Glomerular visceral epithelial cell (primary cell): Measurements from ENCODE around the gene FNIP2.
"Not testable (repeated sequence)": the region's sequence is repeated elsewhere in the genome, so short reads cannot be mapped to it uniquely, and the experiment has no call there.

ENCODE experiments used
- DNase-seq: peaks from one replicate; pipeline ENCODE4 v3.0.0-alpha.2; 2016; ENCODE audit errors: extremely low spot score

The FNIP2 gene

GRCh38 chr4:158912806-158913205 lies 144.0 kb downstream of the FNIP2 start:
- DNase-seq = no peak

DNA sequence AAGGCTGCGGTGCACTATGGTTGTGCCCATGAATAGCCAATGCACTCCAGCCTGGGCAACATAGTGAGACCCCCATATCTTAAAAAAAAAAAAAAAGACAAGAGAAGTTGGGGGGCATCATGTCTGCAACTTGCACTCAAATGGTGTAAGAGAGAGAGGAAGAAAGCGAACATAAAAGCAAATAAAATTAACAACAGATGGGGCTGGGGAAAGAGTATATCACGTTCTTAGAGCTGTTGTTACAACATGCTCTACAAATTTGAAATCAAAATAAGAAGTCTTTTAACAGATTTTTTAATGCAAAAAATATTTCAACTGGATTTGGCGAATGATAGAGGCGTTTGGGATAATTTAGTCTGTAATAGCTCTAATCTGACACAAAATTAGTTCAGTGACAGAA lies 144.9 kb downstream of the FNIP2 start:
- no peak for DNase-seq

DNA sequence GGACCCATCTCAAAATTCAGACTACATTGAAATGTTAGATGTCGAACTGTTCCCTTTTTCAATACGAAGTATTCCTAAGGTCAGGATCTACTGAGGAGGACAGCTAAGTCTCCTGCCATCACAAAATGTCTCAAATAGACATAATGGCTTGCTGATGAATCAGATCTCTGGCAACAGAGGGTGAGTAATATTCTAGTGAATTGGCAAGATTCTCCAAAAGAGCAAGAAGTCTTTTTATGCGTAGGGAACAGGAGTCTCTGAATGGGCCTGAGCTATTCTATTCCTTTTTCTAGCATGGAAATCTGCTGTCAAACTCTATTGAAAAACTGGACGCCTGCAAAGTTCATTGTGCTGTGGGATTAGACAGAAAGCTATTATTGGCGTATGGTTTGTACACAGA lies 145.4 kb downstream of the FNIP2 start:
- peak; percentile 35 for DNase-seq

- DNase-seq = no peak
These were observed 146.9 kb downstream of the FNIP2 start for GRCh38 chr4:158915683-158916241.

DNA sequence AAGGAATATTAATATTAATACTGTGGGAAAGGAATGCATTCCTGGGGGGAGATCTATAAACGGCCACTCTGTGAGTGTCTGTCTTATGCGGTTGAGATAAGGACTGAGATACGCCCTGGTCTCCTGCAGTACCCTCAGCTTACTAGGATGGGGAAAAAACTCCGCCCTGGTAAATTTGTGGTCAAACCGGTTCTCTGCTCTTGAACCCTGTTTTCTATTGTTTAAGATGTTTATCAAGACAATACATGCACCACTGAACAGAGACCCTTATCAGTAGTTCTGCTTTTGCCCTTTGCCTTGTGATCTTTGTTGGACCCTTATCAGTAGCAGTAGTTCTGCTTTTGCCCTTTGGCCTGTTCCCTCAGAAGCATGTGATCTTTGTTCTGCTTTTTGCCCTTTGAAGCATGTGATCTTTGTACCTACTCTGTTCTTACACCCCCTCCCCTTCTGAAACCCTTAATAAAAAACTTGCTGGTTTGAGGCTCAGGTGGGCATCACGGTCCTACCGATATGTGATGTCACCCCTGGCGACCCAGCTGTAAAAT lies 151.7 kb downstream of the FNIP2 start:
- not testable (repeated sequence) for DNase-seq

- not testable (repeated sequence) for DNase-seq
These were observed 158.9 kb downstream of the FNIP2 start for GRCh38 chr4:158927774-158928173.

DNA sequence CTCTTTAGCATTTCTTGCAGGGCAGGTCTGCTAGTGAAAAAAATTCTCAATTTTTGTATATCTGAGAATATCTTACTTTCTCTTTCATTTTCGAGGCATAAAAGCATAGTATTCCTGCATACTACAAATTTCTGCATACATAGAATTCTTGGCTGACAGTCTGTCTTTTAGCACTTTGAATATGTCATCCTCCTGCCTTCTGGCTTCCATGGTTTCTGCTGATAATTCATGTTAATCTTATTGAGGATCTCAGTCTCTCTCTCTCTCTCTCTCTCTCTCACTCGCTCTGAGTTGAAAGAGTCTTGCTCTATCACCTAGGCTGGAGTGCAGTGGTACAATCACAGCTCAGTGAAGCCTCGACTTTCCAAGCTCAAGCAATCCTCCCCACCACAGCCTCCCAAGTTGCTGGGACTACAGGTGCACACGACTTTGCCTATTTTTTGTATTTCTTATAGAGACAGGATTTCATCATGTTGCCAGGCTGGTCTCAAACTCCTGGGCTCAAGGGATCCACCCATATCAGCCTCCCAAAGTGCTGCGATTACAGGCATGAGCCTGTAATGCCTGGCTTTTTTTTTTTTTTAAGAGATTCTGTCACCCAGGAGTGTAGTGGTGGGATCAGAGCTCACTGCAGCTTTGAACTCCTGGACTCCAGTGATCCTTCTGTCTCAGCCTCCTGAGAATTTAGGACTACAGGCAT lies 161.3 kb downstream of the FNIP2 start:
- DNase-seq = no peak

GRCh38 chr4:158930639-158930972 lies 161.8 kb downstream of the FNIP2 start:
- DNase-seq = no peak

DNA sequence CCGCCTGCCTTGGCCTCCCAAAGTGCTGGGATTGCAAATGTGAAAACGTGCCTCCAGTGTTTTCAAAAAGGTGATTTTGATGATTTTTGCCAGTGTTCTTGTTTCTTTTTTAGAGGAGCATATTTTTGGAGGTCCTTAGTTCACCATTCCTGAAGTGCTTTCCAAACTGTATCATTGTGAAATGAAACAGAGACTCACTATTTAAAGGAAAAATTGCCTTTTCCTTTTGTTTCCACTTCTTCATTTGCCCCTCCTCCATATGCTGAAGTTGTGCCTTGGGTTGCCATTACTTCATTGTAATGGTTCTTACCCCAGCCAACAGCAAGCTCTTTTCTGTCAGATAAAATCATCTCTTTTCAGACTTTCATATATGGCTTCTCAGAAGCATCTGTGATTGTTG lies 164.4 kb downstream of the FNIP2 start:
- no peak for DNase-seq

DNA sequence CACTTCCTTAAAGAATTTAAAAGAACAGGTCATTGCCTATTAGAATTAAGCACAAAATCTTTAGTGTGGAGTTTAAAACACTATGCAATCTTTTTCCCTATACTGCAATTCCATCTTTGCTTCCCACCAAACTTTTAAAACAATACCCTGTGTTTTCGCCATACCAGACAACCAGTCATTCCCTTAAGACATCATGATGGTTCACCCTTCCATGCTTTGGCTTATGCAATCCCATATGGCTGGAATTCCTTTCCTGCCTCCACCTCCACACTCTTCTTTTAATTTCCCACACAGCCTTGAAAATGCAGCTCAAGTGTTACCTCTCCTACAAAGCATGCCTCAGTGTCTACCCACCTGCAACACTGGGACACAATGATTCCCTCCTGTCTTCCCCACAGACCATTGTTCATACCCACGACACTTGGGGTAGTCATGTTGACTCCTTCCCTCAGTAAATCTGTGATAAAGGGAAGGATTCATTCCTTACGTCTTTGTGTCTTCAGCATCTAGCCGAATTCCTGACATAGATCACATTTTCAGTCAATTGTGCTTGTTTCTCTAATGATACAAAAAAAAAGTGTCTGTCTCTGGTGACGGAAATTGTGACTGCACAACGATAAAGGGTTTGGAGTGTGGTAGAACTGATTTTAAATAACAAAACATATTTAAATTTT lies 166.3 kb downstream of the FNIP2 start:
- no peak for DNase-seq

DNA sequence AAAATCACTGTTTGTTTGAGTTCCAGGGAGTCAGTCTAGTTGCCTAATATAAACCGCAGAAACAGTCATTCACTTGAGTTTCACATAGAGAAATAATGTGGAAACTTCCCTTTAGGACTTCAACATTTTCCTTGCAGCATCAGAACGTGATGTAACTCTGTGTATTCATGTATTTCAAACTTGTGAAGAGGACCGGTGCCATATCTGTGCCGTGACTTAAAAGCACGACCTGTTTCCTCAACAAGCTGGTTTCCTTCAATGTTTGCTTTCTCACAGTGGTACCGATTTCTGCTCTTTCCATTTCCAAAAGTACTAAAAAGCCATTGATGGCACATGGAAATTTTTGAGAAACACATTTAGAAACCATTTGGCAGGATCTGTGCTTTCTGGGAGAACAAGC lies 167.4 kb downstream of the FNIP2 start:
- DNase-seq = no peak

DNA sequence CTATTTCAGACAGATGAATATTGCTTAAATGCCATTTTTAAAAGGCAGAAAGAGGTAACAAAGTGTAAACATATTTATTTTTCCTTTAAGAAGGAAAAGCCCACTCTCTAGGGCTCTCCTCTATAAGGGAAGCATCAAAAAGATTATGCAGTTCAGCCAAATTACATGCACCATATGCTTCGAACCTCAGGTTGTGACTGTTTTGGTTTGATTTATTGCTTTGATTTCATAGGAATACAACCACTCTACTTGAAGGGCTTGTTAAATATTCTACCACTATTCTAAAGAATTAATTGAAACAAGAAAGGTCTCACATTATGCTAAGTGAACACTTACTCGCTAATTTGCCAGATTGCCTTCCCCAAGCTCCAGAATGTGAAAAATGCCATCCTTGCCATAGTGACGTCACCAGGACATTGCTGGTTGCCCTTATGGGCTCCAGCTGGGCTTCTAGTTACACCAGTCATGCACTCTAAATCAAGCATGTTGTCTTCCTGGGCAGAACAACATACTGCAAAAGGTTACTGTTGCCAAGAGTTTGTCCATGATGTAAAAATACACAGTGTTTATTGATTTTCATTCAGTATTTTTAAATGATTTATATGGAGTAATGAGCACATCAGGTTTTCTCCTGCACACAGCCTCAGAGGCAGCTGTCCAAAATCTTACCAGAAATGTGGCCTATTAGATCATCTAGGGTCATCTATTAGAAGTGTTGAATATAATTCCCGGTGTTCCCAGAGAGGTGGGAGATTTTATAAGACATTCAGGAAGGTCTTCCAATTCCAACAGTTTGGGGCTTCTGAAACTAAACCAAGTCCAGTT lies 169.6 kb downstream of the FNIP2 start:
- peak; percentile 9 for DNase-seq

DNA sequence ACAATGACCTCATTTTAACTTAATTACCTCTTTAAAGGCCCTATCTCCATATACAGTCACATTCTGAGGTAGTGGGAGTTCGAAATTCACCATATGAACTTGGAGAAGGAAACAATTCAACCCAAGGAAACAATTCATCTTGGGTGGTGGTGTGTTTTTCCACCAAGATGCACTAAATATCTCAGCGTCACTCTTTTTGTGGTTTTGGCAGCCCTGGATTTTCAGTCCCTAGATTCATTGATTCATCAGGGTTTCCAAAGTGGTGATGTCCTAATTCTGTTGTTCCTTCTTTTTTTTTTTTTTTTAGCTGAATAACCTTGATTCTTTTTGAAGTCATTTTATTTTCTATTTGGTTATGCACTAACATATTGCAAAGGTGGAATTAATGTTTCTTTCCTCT lies 171.4 kb downstream of the FNIP2 start:
- no peak for DNase-seq

DNA sequence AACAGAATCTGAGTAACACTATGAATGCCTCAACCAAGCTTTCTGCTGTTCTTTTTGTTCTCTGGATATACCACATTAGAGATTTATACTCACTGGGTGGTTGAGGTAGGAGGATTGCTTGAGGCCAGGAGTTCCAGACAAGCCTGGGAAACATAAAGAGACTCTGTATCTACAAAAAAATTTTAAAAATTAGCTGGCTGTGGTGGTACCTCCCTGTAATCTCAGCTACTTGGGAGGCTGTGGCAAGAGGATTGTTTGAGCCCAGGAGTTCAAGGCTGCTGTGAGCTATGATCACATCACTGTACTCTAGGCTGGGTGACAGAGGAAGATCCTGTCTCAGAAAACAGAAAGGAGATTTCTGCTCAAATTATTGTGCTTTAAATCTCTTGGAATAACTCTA lies 172.5 kb downstream of the FNIP2 start:
- no peak for DNase-seq

- DNase-seq = no peak
These were observed 173.1 kb downstream of the FNIP2 start for GRCh38 chr4:158941895-158942294.

GRCh38 chr4:158945529-158946108 lies 176.8 kb downstream of the FNIP2 start:
- DNase-seq = no peak

DNA sequence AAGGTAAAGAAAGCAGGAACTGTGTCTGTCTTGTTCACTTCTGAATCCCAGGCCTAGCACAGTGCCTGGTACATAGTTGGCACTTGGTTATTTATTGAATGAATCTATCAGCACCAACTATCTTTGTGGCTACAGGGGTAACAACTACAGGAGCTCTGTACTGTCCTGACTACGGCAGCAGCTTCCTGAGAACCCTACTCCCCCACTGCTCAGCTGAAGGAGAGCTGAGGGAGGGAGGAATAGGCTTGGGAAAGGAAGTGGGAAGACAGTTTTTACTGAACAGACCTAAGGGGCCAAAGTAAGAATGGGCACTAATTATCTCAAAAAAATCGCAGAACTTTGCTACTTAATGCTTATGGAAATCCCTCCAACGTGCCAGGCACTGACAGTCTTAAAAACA lies 178.0 kb downstream of the FNIP2 start:
- no peak for DNase-seq

DNA sequence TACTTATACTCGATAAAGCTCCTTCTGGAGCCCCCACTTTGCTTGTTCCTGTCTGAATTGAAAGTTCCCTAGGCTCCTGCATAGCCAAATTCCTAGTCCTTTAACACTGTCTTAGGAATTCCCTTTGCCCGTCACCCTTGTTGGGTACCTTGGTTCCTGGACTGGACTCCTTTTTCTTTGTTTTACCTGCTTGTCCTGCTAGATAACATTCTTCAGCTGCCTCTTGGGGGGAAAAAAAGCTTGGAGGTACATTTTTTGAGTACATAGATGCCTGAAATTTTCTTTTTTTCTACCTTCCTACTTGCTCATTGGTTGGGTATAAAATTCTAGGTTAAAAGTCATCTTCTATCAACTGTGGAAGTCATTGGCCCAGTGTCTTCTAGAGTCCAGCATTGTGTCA lies 179.2 kb downstream of the FNIP2 start:
- DNase-seq = no peak

DNA sequence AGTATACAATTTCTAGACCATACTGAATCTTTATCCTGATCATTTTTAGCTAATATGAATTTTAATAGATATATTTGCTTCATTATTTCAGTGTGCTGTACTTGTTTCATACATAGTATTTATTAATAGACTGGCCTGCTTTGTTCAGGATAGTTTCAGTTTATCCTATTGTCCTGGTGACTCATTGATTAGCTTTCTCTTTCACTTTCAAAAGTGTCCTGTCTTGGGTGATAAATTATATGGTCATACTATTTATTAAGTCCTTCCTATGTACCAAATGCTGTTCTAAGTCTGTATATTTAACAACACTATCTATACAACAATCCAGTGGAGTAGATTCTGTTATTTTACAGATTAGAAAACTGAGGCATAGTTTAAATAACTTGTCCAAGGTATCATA lies 180.3 kb downstream of the FNIP2 start:
- DNase-seq = peak; percentile 23

- not testable (repeated sequence) for DNase-seq
These were observed 183.5 kb downstream of the FNIP2 start for GRCh38 chr4:158952221-158952774.

- not testable (repeated sequence) for DNase-seq
These were observed 187.5 kb downstream of the FNIP2 start for GRCh38 chr4:158956345-158956744.

DNA sequence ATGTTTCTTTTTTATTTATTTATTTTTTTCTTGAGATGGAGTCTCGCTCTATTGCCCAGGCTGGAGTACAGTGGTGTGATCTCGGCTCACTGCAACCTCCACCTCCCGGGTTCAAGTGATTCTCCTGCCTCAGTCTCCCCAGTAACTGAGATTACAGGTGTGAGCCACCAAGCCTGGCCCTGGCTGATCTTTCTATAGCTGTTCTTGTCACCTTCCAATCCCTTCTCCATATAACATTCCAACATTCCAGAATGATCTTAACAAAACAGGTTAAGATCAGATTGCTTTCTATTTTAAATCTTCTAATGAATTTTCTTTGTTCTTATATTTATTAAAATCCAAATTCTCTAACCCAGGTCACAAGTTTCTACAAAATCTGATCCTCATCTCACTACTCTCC lies 188.1 kb downstream of the FNIP2 start:
- DNase-seq = not testable (repeated sequence)
